ENCODE data around the gene RRBP1.

The RRBP1 gene

GRCh38 chr20:17723301-17723691, 41.3 kb upstream of the RRBP1 start:
- TF ChIP-seq CTCF (IDR thresholded peaks at IDR 0.05; ENCODE audit: extremely low read depth, missing control alignments), result no peak
- no peak for DNase-seq (ENCODE audit: low spot score)

GRCh38 chr20:17722493-17723300, 40.7 kb upstream of the RRBP1 start:
- no peak for DNase-seq (ENCODE audit: low spot score)
- TF ChIP-seq CTCF (IDR thresholded peaks at IDR 0.05; ENCODE audit: extremely low read depth, missing control alignments), result no peak

- DNase-seq (ENCODE audit: low spot score), result no peak
- TF ChIP-seq CTCF (IDR thresholded peaks at IDR 0.05; ENCODE audit: extremely low read depth, missing control alignments), result no peak
Observed at GRCh38 chr20:17721802-17722486, 39.9 kb upstream of the RRBP1 start.

GRCh38 chr20:17720755-17721154, 38.7 kb upstream of the RRBP1 start:
- no peak for TF ChIP-seq CTCF (IDR thresholded peaks at IDR 0.05; ENCODE audit: extremely low read depth, missing control alignments)
- DNase-seq (ENCODE audit: low spot score), result no peak

GRCh38 chr20:17716331-17716730, 34.3 kb upstream of the RRBP1 start:
- no peak for DNase-seq (ENCODE audit: low spot score)
- no peak for TF ChIP-seq CTCF (IDR thresholded peaks at IDR 0.05; ENCODE audit: extremely low read depth, missing control alignments)

- no peak for DNase-seq (ENCODE audit: low spot score)
- no peak for TF ChIP-seq CTCF (IDR thresholded peaks at IDR 0.05; ENCODE audit: extremely low read depth, missing control alignments)
Observed at GRCh38 chr20:17715075-17715474, 33.0 kb upstream of the RRBP1 start.

GRCh38 chr20:17714597-17714996, 32.6 kb upstream of the RRBP1 start:
- TF ChIP-seq CTCF (IDR thresholded peaks at IDR 0.05; ENCODE audit: extremely low read depth, missing control alignments), result no peak
- no peak for DNase-seq (ENCODE audit: low spot score)
